Suprapubic skin (tissue), 4 donors: ENCODE results near the gene ELMO3. TPM values are rescaled to one million over a fixed set of nuclear protein-coding genes. Genes with fewer than 3 reads are reported as not detected.

Experiments
- DNase-seq, 2 donors: peaks; one replicate each; pipeline ENCODE4 v3.0.0-alpha.2; 2019; ENCODE audit warnings: low spot score in 2 of 2
- H3K27ac ChIP-seq: fragments of 200-600 bp; sonication (generic); one replicate; pipeline ENCODE4 v1.5.1; 2019
- H3K27me3 ChIP-seq: fragments of 200-600 bp; sonication (generic); one replicate; pipeline ENCODE4 v1.5.1; 2019
- H3K36me3 ChIP-seq: fragments of 200-600 bp; sonication (generic); one replicate; pipeline ENCODE4 v1.5.1; 2019
- H3K4me1 ChIP-seq: fragments of 200-600 bp; sonication (generic); one replicate; pipeline ENCODE4 v1.5.1; 2019
- H3K4me3 ChIP-seq: fragments of 200-600 bp; sonication (generic); one replicate; pipeline ENCODE4 v1.5.1; 2019; ENCODE audit warnings: mild to moderate bottlenecking
- H3K9me3 ChIP-seq: fragments of 200-600 bp; sonication (generic); one replicate; pipeline ENCODE4 v1.5.1; 2019
- CTCF ChIP-seq, 2 donors: fragments of 200-600 bp in 1 of 2; fragments of 450-650 bp in 1 of 2; sonication (generic) in 1 of 2; IDR thresholded peaks; one replicate each; pipeline ENCODE4 v1.5.1; 2016 to 2019; ENCODE audit warnings: antibody characterized with exemption in 2 of 2, mild to moderate bottlenecking in 1 of 2, moderate library complexity in 1 of 2
- EP300 ChIP-seq: sonication (generic); formaldehyde crosslinking; IDR thresholded peaks from one replicate; pipeline ENCODE4 v1.6.1; 2017; ENCODE audit warnings: antibody characterized with exemption
- POLR2A ChIP-seq, 2 donors: fragments of 450-650 bp; IDR thresholded peaks; one replicate each; pipeline ENCODE4 v1.6.1; 2017; ENCODE audit warnings: antibody characterized with exemption in 2 of 2, mild to moderate bottlenecking in 2 of 2, moderate library complexity in 2 of 2
- POLR2AphosphoS5 ChIP-seq, 3 donors: sonication (generic); formaldehyde crosslinking; IDR thresholded peaks; one replicate each; pipeline ENCODE4 v1.6.1; 2017; ENCODE audit warnings: antibody characterized with exemption in 3 of 3
- WGBS: methylation state at CpG from one replicate; pipeline ENCODE4 v1.1.5; 2018; 5-methylcytosine and 5-hydroxymethylcytosine counted together
- total RNA-seq, 4 donors: library from RNA; depleted of rRNA; stranded (reverse); fragments of >200 nt; gene quantifications; one replicate each; pipeline ENCODE4 v1.1.0, GENCODE V29; 2016

Gene ELMO3
- total RNA-seq, 4 donors from 2014 or later = 48.0 to 77.6 (median 56.7) TPM

- no peak overlapping the region for H3K4me3 ChIP-seq
- H3K27ac ChIP-seq = no peak overlapping the region
- no peaks in the 10 kb centered on the region for H3K27me3 ChIP-seq
- 82% methylated on average over 9 of the region's 9 CpGs for WGBS
- peaks cover 49% of the 10 kb centered on the region for H3K36me3 ChIP-seq
- peaks cover 19% of the 10 kb centered on the region for H3K4me1 ChIP-seq
- TF ChIP-seq EP300 (no peak), POLR2AphosphoS5 (IDR thresholded peaks at IDR 0.05) (no peak), POLR2A (IDR thresholded peaks at IDR 0.05) (no peak), CTCF (IDR thresholded peaks at IDR 0.05) (no peak)
- no peaks in the 10 kb centered on the region for H3K9me3 ChIP-seq
- DNase-seq = no peak
These were observed 30.0 kb downstream of the ELMO3 start for GRCh38 chr16:67228905-67229304.

- Histone ChIP-seq H3K4me3 (no peak overlapping the region), H3K4me1 (peaks cover 19% of the 10 kb centered on the region), H3K36me3 (peaks cover 61% of the 10 kb centered on the region), H3K27me3 (no peaks in the 10 kb centered on the region), H3K27ac (no peak overlapping the region), H3K9me3 (no peaks in the 10 kb centered on the region)
- WGBS = 91% methylated on average over 19 of the region's 32 CpGs
- no peak for DNase-seq
- TF ChIP-seq EP300 (no peak), POLR2AphosphoS5 (IDR thresholded peaks at IDR 0.05) (no peak), POLR2A (IDR thresholded peaks at IDR 0.05) (no peak), CTCF (IDR thresholded peaks at IDR 0.05) (no peak)
These were observed 31.2 kb downstream of the ELMO3 start for GRCh38 chr16:67229906-67230808.

- Histone ChIP-seq H3K27me3 (no peaks in the 10 kb centered on the region), H3K27ac (no peak overlapping the region), H3K4me1 (peaks cover 16% of the 10 kb centered on the region), H3K9me3 (no peaks in the 10 kb centered on the region), H3K4me3 (no peak overlapping the region), H3K36me3 (peaks cover 69% of the 10 kb centered on the region)
- DNase-seq = no peak
- WGBS = 83% methylated on average over 10 of the region's 12 CpGs
- no peak for TF ChIP-seq POLR2A (IDR thresholded peaks at IDR 0.05)
- no peak for TF ChIP-seq CTCF (IDR thresholded peaks at IDR 0.05)
- TF ChIP-seq POLR2AphosphoS5 (IDR thresholded peaks at IDR 0.05) = no peak
- TF ChIP-seq EP300 = no peak
These were observed 32.1 kb downstream of the ELMO3 start for GRCh38 chr16:67230809-67231660.

GRCh38 chr16:67233596-67233995 lies 34.7 kb downstream of the ELMO3 start:
- Histone ChIP-seq H3K4me3 (no peak overlapping the region), H3K36me3 (peaks cover 91% of the 10 kb centered on the region), H3K4me1 (no peaks in the 10 kb centered on the region), H3K27ac (no peak overlapping the region), H3K27me3 (no peaks in the 10 kb centered on the region), H3K9me3 (no peaks in the 10 kb centered on the region)
- no peak for DNase-seq
- no peak for TF ChIP-seq CTCF (IDR thresholded peaks at IDR 0.05)
- no peak for TF ChIP-seq EP300
- no peak for TF ChIP-seq POLR2A (IDR thresholded peaks at IDR 0.05)
- no peak for TF ChIP-seq POLR2AphosphoS5 (IDR thresholded peaks at IDR 0.05)
- WGBS = 86% methylated on average over 5 of the region's 7 CpGs

- Histone ChIP-seq H3K9me3 (no peaks in the 10 kb centered on the region), H3K4me1 (no peaks in the 10 kb centered on the region), H3K36me3 (peaks cover 91% of the 10 kb centered on the region), H3K4me3 (no peak overlapping the region), H3K27me3 (no peaks in the 10 kb centered on the region), H3K27ac (no peak overlapping the region)
- no peak for DNase-seq
- WGBS = 82% methylated on average over 9 of the region's 10 CpGs
- TF ChIP-seq CTCF (IDR thresholded peaks at IDR 0.05) (no peak), POLR2A (IDR thresholded peaks at IDR 0.05) (no peak), POLR2AphosphoS5 (IDR thresholded peaks at IDR 0.05) (no peak), EP300 (no peak)
These were observed 35.3 kb downstream of the ELMO3 start for GRCh38 chr16:67234180-67234597.
